Effector CD8-positive, alpha-beta T cell (primary cell): Measurements from ENCODE around the gene PIGS.
"Not testable (repeated sequence)": the region's sequence is repeated elsewhere in the genome, so short reads cannot be mapped to it uniquely, and the experiment has no call there.

ENCODE experiments used
- DNase-seq: peaks from one replicate; lab custom pipeline; 2025; lab: John Stamatoyannopoulos, UW
- total RNA-seq, 4 experiments: gene quantifications; one replicate each; lab custom pipeline; 2026; lab: John Stamatoyannopoulos, UW

PIGS gene
- 49.5 to 73.9 (median 64.2) reads per million in 4 experiments for total RNA-seq

DNA sequence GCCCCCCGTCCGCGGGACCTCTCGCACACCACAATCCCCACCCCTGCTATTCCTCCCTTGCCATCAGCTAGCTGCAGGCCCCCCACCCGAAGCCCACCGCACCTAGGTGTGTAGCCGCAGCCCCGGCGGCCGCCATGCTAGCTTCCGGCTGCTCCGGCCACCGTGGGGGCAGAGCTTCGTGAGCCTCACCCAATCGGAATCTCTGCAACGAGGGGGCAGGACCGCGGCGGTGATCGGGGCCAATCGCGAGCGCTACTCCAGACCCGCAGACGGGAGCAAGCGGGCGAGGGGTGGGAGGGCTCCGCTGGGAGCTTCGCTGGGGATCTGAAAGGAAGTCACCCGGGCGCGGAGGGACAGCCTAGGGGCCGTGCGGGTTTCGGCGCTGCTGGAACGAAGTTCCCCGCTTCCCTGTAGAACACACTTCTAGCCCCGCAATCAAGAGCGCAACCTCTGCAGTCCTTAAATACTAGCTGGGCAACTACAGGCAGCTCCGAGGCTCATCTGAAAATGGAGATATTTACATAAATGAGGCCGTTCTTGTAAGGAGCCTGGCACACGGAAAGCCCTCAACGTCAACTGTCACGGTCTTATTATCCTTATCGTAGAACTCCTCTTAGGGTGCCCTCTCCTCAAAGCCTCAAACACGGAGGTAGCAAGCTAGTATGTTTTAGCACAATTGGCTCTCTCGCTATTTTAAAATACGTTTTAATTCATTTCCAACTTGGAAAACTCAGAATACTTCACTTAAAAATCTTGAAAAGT, at the start of gene PIGS:
TSS of gene PIGS (minus strand) at position 164 of the 762 bp plus-strand sequence. CDS start at position 136, 28 bp downstream.
- DNase-seq: peak; percentile 83

DNA sequence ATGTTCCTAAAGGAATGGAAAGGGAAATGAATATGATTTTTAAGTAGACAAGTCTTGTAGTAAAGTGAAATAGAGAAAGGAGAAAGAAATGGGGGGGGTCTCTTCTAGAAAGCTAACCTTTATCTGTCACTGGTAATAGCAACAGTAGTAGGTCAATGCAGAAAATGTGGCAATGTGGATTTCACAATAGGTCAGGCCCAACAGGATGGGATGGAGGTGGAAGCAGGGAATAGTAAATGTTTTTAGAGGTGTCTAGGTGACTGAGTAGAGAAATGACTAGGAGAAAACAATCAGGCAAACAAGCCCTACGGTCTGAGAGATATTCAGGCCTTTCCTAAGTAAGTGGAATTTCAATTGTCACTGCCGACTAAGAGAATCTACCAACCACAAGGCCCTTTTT, 48.7 kb upstream of the PIGS start:
- no peak for DNase-seq

DNA sequence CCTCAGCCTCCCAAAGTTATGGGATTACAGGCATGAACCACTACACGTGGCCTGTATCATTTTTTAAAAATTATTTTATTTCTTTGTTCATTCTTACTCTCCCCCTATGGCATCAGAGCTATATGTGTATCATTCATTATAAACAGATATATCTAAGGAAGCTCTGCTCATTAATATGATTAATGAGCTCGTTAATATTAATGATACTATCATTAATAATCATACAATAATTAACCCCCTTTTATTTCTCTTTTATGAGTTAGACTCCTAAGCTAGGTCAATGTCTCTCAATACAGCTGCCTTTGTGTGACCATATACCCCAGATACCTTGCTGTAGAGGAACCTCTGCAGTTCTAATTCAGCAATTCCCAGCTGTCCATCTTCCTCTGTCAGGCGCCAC, 47.1 kb upstream of the PIGS start:
- DNase-seq: no peak

- DNase-seq: no peak
Observed at GRCh38 chr17:28616281-28616680, 45.0 kb upstream of the PIGS start.

DNA sequence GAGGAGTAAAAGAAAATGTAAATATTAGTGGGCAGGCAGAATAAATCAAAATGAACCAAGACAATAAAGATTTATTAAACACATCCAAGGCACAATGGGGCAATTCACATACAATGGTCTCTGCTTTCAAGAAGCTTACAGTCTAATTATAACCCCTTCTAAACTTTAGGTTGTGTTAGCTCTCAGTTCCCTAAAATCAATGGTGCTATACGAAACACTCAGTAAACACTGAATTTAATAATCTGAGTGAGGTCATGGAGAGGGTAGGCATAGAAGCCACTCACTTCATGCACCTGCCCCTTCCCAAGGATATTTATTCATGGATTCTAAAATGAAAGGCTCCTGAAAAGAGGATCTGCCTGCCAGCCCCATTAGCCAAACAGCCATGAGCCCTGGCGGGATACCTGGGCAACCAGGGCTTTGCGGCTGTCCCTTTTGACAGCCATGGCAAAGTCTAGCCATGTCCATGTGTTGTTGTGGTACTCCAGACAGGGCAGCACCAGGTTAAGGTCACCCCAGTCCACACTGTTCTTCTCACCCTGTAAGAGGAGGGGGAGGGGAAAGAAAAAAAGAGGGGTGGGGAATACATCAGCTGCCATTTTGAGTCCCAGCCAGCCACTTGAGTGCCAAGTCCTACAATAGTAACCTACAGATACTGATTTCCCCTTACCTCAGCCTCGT, 44.1 kb upstream of the PIGS start:
- no peak for DNase-seq

DNA sequence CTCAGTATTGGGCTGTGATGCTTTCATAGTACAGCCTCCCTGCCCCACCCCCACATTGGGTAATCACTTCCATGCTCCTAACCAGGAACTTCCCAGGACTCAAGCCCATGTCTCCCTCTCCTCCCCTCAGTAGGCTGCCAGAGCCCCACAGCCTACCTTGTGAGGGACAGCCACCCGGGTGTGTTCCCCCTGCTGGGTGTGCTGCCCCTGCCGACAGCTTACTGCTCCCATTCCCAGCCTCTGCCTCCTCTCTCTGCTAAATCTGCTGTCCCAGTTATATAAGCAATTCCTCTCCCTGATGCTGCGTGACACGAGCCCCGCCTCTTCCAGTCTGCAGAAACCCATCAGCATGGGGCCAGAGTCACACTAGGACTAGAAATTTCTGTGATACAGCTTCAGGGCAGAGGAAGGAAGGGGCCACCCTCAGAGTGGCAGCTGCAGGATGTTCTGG, 42.6 kb upstream of the PIGS start, which contains the start of gene RSKR:
TSS of gene RSKR (minus strand) at position 255 of the 451 bp plus-strand sequence. CDS start at position 231, 24 bp downstream.
- no peak for DNase-seq

DNA sequence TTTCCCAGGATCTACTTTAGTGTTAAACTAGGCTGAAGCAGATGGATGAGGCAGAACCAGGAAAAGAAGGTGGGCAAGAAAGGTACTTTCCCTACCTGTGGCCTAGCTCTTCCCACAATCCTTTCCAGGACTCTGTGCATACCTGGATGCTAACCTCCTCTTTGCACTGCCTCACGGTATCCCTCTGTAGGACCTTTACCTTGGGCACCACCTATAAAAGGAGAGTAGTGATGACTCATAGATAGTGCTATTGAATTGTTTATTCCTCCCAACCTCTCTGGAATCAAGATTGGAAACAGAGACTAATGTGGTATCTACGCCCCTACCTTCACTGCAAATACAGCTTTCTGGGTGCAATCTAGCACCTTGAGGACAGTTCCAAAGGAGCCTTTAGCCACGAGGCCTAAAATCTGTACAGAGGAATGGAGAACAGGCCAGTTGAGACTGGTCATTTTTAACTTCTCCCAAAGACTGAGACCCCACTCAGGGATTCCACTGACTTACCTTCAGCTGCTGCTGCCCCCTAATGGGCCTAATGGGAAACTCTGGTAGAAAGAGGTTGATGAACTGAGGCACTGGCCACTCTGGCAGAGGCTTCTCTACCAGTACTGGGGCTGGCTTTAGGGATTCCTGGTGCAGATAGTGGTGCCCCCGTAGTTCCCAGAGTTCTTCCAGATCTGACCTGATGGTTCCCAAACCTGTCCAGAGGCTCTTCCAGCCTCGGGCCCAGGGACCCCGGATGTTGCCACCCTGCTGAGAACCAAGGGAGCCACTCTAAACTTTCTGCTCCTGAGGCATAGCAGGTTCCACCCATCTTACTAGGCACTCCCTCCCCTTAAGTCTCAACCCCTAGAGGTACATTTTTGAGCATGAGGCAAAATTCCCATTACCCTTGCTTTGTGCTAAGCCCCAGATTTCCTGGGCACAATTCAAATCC, 41.9 kb upstream of the PIGS start:
- DNase-seq: peak; percentile 3

- no peak for DNase-seq
Observed at GRCh38 chr17:28612531-28612930, 41.2 kb upstream of the PIGS start.

DNA sequence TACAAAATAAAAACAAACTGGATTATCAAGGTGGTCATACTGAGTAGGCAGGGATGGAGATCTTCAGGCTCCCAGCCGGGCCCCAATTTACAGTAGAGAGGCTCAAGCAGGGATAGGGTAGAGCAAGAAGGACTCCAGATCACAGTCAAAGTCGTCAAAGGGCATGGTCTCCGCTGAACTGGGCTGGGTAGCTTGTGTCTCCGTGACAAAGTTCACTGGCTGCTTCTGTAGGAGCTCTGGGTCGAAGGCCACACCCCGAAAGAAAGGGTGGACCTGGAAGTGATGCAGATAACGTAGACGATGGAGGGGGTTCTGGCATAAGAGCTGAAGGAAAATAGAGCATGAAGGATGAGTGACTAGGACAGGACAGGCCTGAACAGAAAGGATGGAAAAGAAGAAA, 39.1 kb upstream of the PIGS start:
- no peak for DNase-seq

DNA sequence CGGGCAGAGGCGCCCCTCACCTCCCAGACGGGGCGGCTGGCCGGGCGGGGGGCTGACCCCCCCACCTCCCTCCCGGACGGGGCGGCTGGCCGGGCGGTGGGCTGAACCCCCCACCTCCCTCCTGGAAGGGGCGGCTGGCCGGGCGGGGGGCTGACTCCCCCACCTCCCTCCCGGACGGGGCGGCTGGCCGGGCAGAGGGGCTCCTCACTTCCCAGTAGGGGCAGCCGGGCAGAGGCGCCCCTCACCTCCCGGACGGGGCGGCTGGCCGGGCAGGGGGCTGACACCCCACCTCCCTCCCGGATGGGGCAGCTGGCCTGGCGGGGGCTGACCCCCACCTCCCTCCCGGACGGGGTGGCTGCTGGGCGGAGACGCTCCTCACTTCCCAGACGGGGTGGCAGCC, 32.7 kb upstream of the PIGS start:
- not testable (repeated sequence) for DNase-seq

- peak; percentile 28 for DNase-seq
Observed at GRCh38 chr17:28599311-28600184, 28.2 kb upstream of the PIGS start.

- DNase-seq: peak; percentile 90
Observed at GRCh38 chr17:28598799-28599310, 27.5 kb upstream of the PIGS start, which contains the start of gene SPAG5. Gene SPAG5 (minus strand): TSS chr17:28599025. CDS start chr17:28598946, 79 bp downstream.

GRCh38 chr17:28598389-28598788, 27.1 kb upstream of the PIGS start:
- DNase-seq: no peak

GRCh38 chr17:28597606-28598383, 26.5 kb upstream of the PIGS start:
- DNase-seq: no peak

- no peak for DNase-seq
Observed at GRCh38 chr17:28592260-28592659, 20.9 kb upstream of the PIGS start.

DNA sequence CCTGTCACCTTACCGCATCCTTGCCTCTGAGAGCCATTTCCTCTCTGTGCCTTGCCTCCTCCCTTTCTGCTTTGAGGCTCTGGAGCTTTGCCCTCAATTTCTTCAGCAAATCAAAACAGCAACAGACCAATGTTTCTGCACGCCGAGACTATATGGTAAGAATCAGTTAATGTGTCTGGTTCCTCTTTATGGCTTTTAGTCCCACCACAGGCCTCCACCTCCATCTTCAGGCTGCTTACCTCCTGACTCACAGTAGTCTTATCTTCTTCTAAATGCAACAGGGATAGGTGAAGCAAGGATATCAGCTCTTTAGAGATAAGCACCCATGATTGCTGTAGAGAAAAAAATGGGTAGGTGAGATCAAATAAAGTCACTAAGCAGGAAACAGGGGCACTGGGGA, 14.5 kb upstream of the PIGS start:
- no peak for DNase-seq

- no peak for DNase-seq
Observed at GRCh38 chr17:28584434-28584833, 13.1 kb upstream of the PIGS start.

GRCh38 chr17:28582513-28582912, 11.2 kb upstream of the PIGS start:
- DNase-seq: no peak

GRCh38 chr17:28580959-28581358, 9.6 kb upstream of the PIGS start:
- no peak for DNase-seq

DNA sequence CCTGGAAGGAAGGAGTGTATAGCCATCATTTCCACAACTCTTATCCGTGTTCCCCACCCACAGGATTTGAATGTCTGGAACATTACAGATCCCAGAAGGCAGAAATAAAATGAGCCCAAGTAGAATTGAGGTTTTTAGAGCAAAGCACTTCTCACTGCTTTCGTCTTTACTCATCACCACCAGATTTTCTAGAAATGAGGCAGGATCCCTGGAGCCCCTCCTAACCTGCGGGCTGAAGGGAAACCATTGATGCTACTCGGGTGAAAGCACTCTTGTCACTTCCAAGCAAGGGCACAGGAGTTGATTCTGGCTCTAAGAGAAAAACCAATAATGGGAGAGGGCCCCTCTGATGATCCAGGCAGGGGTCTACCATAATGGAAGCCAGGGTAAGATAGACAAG, 8.2 kb upstream of the PIGS start:
- no peak for DNase-seq
